Measurements from ENCODE around the gene NPY5R. TPM values are rescaled to one million over a fixed set of nuclear protein-coding genes. Genes with fewer than 3 reads are reported as not detected.

Gene NPY5R
- total and polyA plus RNA-seq, 3 experiments from 2014 or later: not detected

GRCh38 chr4:163392328-163392727 is 48.6 kb downstream of the NPY5R start:
- Histone ChIP-seq H3K27me3 (ENCODE audit: insufficient read depth, low read length, poor library complexity, severe bottlenecking) (no peaks in the 10 kb centered on the region), H3K9me3 (ENCODE audit: low read length) (no peaks in the 10 kb centered on the region), H3K4me3 (ENCODE audit: low read length) (no peak overlapping the region), H3K27ac (ENCODE audit: low read depth, low read length) (no peak overlapping the region), H3K4me1 (ENCODE audit: insufficient read depth, low read length) (no peaks in the 10 kb centered on the region), H3K36me3 (ENCODE audit: insufficient read depth, low read length) (no peaks in the 10 kb centered on the region)
- ChIA-PET POLR2A (no interaction called here), CTCF (no interaction called here)
- H3K36me3 Mint-ChIP-seq: peaks cover 0 to 2% (median 0%) of the 10 kb centered on the region in 3 donors
- H3K4me1 Mint-ChIP-seq: peaks cover 0 to 5% (median 4%) of the 10 kb centered on the region in 3 donors
- no peak for DNase-seq
- no peaks in the 10 kb centered on the region for H3K9me3 Mint-ChIP-seq
- H3K27me3 Mint-ChIP-seq: peaks cover 0 to 1% of the 10 kb centered on the region in 2 donors
- H3K4me3 Mint-ChIP-seq: no peak overlapping the region
- no peak overlapping the region for H3K27ac Mint-ChIP-seq

- Mint-ChIP-seq H3K27me3 (no peaks in the 10 kb centered on the region), H3K4me1 (peaks cover 0 to 5% (median 4%) of the 10 kb centered on the region in 3 donors), H3K4me3 (no peak overlapping the region), H3K36me3 (peaks cover 0 to 2% (median 0%) of the 10 kb centered on the region in 3 donors), H3K9me3 (no peaks in the 10 kb centered on the region), H3K27ac (no peak overlapping the region)
- H3K27ac ChIP-seq (ENCODE audit: low read depth, low read length): no peak overlapping the region
- no peak overlapping the region for H3K4me3 ChIP-seq (ENCODE audit: low read length)
- no peaks in the 10 kb centered on the region for H3K36me3 ChIP-seq (ENCODE audit: insufficient read depth, low read length)
- no peaks in the 10 kb centered on the region for H3K4me1 ChIP-seq (ENCODE audit: insufficient read depth, low read length)
- H3K9me3 ChIP-seq (ENCODE audit: low read length): no peaks in the 10 kb centered on the region
- ChIA-PET POLR2A (interaction anchor here (0.6 kb wide), 1 partner anchor 15 kb away, joined by 5 read pairs; no protein-coding TSS in a partner anchor), CTCF (no interaction called here)
- no peaks in the 10 kb centered on the region for H3K27me3 ChIP-seq (ENCODE audit: insufficient read depth, low read length, poor library complexity, severe bottlenecking)
- DNase-seq: no peak
Measured at GRCh38 chr4:163393471-163393870, 49.8 kb downstream of the NPY5R start.

- DNase-seq: no peak
- Histone ChIP-seq H3K36me3 (ENCODE audit: insufficient read depth, low read length) (no peaks in the 10 kb centered on the region), H3K4me3 (ENCODE audit: low read length) (no peak overlapping the region), H3K27ac (ENCODE audit: low read depth, low read length) (no peak overlapping the region), H3K27me3 (ENCODE audit: insufficient read depth, low read length, poor library complexity, severe bottlenecking) (no peaks in the 10 kb centered on the region), H3K9me3 (ENCODE audit: low read length) (no peaks in the 10 kb centered on the region), H3K4me1 (ENCODE audit: insufficient read depth, low read length) (no peaks in the 10 kb centered on the region)
- peaks cover 0 to 2% (median 0%) of the 10 kb centered on the region in 3 donors for H3K36me3 Mint-ChIP-seq
- no peak overlapping the region for H3K27ac Mint-ChIP-seq
- no peaks in the 10 kb centered on the region for H3K27me3 Mint-ChIP-seq
- POLR2A ChIA-PET: no interaction called here
- CTCF ChIA-PET: no interaction called here
- H3K9me3 Mint-ChIP-seq: no peaks in the 10 kb centered on the region
- H3K4me3 Mint-ChIP-seq: peak overlapping the region in 1 of 7 donors; percentile 13
- peaks cover 0 to 5% (median 4%) of the 10 kb centered on the region in 3 donors for H3K4me1 Mint-ChIP-seq
Measured at GRCh38 chr4:163395055-163395454, 51.4 kb downstream of the NPY5R start.

- ChIA-PET CTCF (no interaction called here), POLR2A (no interaction called here)
- Mint-ChIP-seq H3K4me3 (peak overlapping the region in 4 of 7 donors; percentile 36 to 62 (median 54)), H3K36me3 (peaks cover 0 to 2% (median 0%) of the 10 kb centered on the region in 3 donors), H3K27ac (no peak overlapping the region), H3K9me3 (no peaks in the 10 kb centered on the region), H3K27me3 (no peaks in the 10 kb centered on the region), H3K4me1 (peaks cover 0 to 5% (median 4%) of the 10 kb centered on the region in 3 donors)
- Histone ChIP-seq H3K4me1 (ENCODE audit: insufficient read depth, low read length) (no peaks in the 10 kb centered on the region), H3K4me3 (ENCODE audit: low read length) (no peak overlapping the region), H3K27me3 (ENCODE audit: insufficient read depth, low read length, poor library complexity, severe bottlenecking) (no peaks in the 10 kb centered on the region), H3K27ac (ENCODE audit: low read depth, low read length) (no peak overlapping the region), H3K9me3 (ENCODE audit: low read length) (no peaks in the 10 kb centered on the region), H3K36me3 (ENCODE audit: insufficient read depth, low read length) (no peaks in the 10 kb centered on the region)
- DNase-seq: no peak
Measured at GRCh38 chr4:163395758-163396157, 52.1 kb downstream of the NPY5R start.

- H3K4me3 Mint-ChIP-seq: no peak overlapping the region
- Histone ChIP-seq H3K27me3 (ENCODE audit: insufficient read depth, low read length, poor library complexity, severe bottlenecking) (no peaks in the 10 kb centered on the region), H3K27ac (ENCODE audit: low read depth, low read length) (no peak overlapping the region), H3K4me1 (ENCODE audit: insufficient read depth, low read length) (no peaks in the 10 kb centered on the region), H3K36me3 (ENCODE audit: insufficient read depth, low read length) (no peaks in the 10 kb centered on the region), H3K4me3 (ENCODE audit: low read length) (no peak overlapping the region), H3K9me3 (ENCODE audit: low read length) (no peaks in the 10 kb centered on the region)
- H3K27ac Mint-ChIP-seq: no peak overlapping the region
- peaks cover 0 to 5% (median 4%) of the 10 kb centered on the region in 3 donors for H3K4me1 Mint-ChIP-seq
- ChIA-PET CTCF (no interaction called here), POLR2A (no interaction called here)
- no peaks in the 10 kb centered on the region for H3K27me3 Mint-ChIP-seq
- no peak for DNase-seq
- H3K9me3 Mint-ChIP-seq: no peaks in the 10 kb centered on the region
- H3K36me3 Mint-ChIP-seq: no peaks in the 10 kb centered on the region
Measured at GRCh38 chr4:163398238-163398637, 54.5 kb downstream of the NPY5R start.

GRCh38 chr4:163400911-163401310 is 57.2 kb downstream of the NPY5R start:
- Histone ChIP-seq H3K4me3 (ENCODE audit: low read length) (no peak overlapping the region), H3K36me3 (ENCODE audit: insufficient read depth, low read length) (no peaks in the 10 kb centered on the region), H3K27me3 (ENCODE audit: insufficient read depth, low read length, poor library complexity, severe bottlenecking) (no peaks in the 10 kb centered on the region), H3K9me3 (ENCODE audit: low read length) (no peaks in the 10 kb centered on the region), H3K27ac (ENCODE audit: low read depth, low read length) (no peak overlapping the region), H3K4me1 (ENCODE audit: insufficient read depth, low read length) (no peaks in the 10 kb centered on the region)
- Mint-ChIP-seq H3K4me1 (peaks cover 0 to 2% (median 1%) of the 10 kb centered on the region in 3 donors), H3K9me3 (no peaks in the 10 kb centered on the region), H3K36me3 (no peaks in the 10 kb centered on the region), H3K4me3 (no peak overlapping the region), H3K27me3 (peaks cover 0 to 11% of the 10 kb centered on the region in 2 donors), H3K27ac (no peak overlapping the region)
- CTCF ChIA-PET: no interaction called here
- POLR2A ChIA-PET: no interaction called here
- DNase-seq: no peak

Other genes with a start within 250 kb of the NPY5R start
- gene NAF1, start 177.0 kb upstream of the NPY5R start, total RNA-seq: 10 to 100 TPM; 30.7 to 32.6 TPM
- gene NAF1, start 177.0 kb upstream of the NPY5R start, polyA plus RNA-seq: 3.5 TPM
- gene NPY1R, start 11.3 kb upstream of the NPY5R start, total RNA-seq: not detected
- not detected for gene NPY1R, start 11.3 kb upstream of the NPY5R start, polyA plus RNA-seq
- not detected for gene TKTL2, start 129.9 kb downstream of the NPY5R start, total RNA-seq
- gene TKTL2, start 129.9 kb downstream of the NPY5R start, polyA plus RNA-seq: not detected
- gene TMA16, start 150.8 kb downstream of the NPY5R start, total RNA-seq: 10 to 100 TPM; 52.9 to 55.9 TPM
- gene TMA16, start 150.8 kb downstream of the NPY5R start, polyA plus RNA-seq: 17.2 TPM

Data from CD8-positive, alpha-beta memory T cell (primary cell).